ENCODE results near the gene C16orf86.

Gene C16orf86

GRCh38 chr16:67660564-67661028 lies 6.0 kb upstream of the C16orf86 start, which contains the start of gene PARD6A:
PARD6A (plus strand) TSS chr16:67660960; CDS start chr16:67661039, 79 bp downstream.
- peak within 1 kb of the TSS; percentile 90 for H3K27ac Mint-ChIP-seq
- ATAC-seq = peak; percentile 93
- H3K4me3 Mint-ChIP-seq = peak within 1 kb of the TSS; percentile 85
- H3K4me1 Mint-ChIP-seq = peaks cover 47% of the 10 kb centered on the region
- no peaks in the 10 kb centered on the region for H3K27me3 Mint-ChIP-seq
- H3K9me3 Mint-ChIP-seq = no peaks in the 10 kb centered on the region
- peaks cover 19% of the 10 kb centered on the region for H3K36me3 Mint-ChIP-seq

GRCh38 chr16:67661101-67661761 lies 5.4 kb upstream of the C16orf86 start:
- no peaks in the 10 kb centered on the region for H3K27me3 Mint-ChIP-seq
- H3K4me3 Mint-ChIP-seq = peak overlapping the region; percentile 85
- H3K36me3 Mint-ChIP-seq = peaks cover 16% of the 10 kb centered on the region
- ATAC-seq = no peak
- H3K4me1 Mint-ChIP-seq = peaks cover 46% of the 10 kb centered on the region
- no peaks in the 10 kb centered on the region for H3K9me3 Mint-ChIP-seq
- H3K27ac Mint-ChIP-seq = peak overlapping the region; percentile 90

GRCh38 chr16:67661886-67662652 lies 4.5 kb upstream of the C16orf86 start:
- peak overlapping the region; percentile 85 for H3K4me3 Mint-ChIP-seq
- peaks cover 55% of the 10 kb centered on the region for H3K4me1 Mint-ChIP-seq
- H3K9me3 Mint-ChIP-seq = no peaks in the 10 kb centered on the region
- no peak for ATAC-seq
- peaks cover 16% of the 10 kb centered on the region for H3K36me3 Mint-ChIP-seq
- peak overlapping the region; percentile 90 for H3K27ac Mint-ChIP-seq
- no peaks in the 10 kb centered on the region for H3K27me3 Mint-ChIP-seq

- no peaks in the 10 kb centered on the region for H3K9me3 Mint-ChIP-seq
- ATAC-seq = no peak
These were observed 4.0 kb upstream of the C16orf86 start for GRCh38 chr16:67662653-67663010.

GRCh38 chr16:67663151-67663876 lies 3.3 kb upstream of the C16orf86 start:
- H3K4me3 Mint-ChIP-seq = no peak overlapping the region
- no peak for ATAC-seq
- no peak overlapping the region for H3K27ac Mint-ChIP-seq
- no peaks in the 10 kb centered on the region for H3K9me3 Mint-ChIP-seq
- H3K36me3 Mint-ChIP-seq = peaks cover 16% of the 10 kb centered on the region
- H3K4me1 Mint-ChIP-seq = peaks cover 59% of the 10 kb centered on the region
- no peaks in the 10 kb centered on the region for H3K27me3 Mint-ChIP-seq

More at GRCh38 chr16:67662653-67663010, 4.0 kb upstream of the C16orf86 start:
- Mint-ChIP-seq H3K36me3 (peaks cover 16% of the 10 kb centered on the region), H3K4me3 (no peak overlapping the region), H3K4me1 (peaks cover 59% of the 10 kb centered on the region), H3K27ac (no peak overlapping the region), H3K27me3 (no peaks in the 10 kb centered on the region)

- no peak overlapping the region for H3K4me3 Mint-ChIP-seq
- peaks cover 59% of the 10 kb centered on the region for H3K4me1 Mint-ChIP-seq
- H3K36me3 Mint-ChIP-seq = peaks cover 16% of the 10 kb centered on the region
- ATAC-seq = no peak
- no peaks in the 10 kb centered on the region for H3K9me3 Mint-ChIP-seq
- no peak overlapping the region for H3K27ac Mint-ChIP-seq
- no peaks in the 10 kb centered on the region for H3K27me3 Mint-ChIP-seq
These were observed 2.8 kb upstream of the C16orf86 start for GRCh38 chr16:67663877-67664222.

GRCh38 chr16:67664258-67664657 lies 2.4 kb upstream of the C16orf86 start:
- no peak for ATAC-seq
- no peaks in the 10 kb centered on the region for H3K27me3 Mint-ChIP-seq
- H3K36me3 Mint-ChIP-seq = peaks cover 16% of the 10 kb centered on the region
- H3K4me3 Mint-ChIP-seq = no peak overlapping the region
- no peaks in the 10 kb centered on the region for H3K9me3 Mint-ChIP-seq
- H3K27ac Mint-ChIP-seq = no peak overlapping the region
- H3K4me1 Mint-ChIP-seq = peaks cover 59% of the 10 kb centered on the region

- peaks cover 13% of the 10 kb centered on the region for H3K36me3 Mint-ChIP-seq
- H3K4me3 Mint-ChIP-seq = no peak overlapping the region
- no peaks in the 10 kb centered on the region for H3K27me3 Mint-ChIP-seq
- ATAC-seq = no peak
- peaks cover 59% of the 10 kb centered on the region for H3K4me1 Mint-ChIP-seq
- no peak overlapping the region for H3K27ac Mint-ChIP-seq
- H3K9me3 Mint-ChIP-seq = no peaks in the 10 kb centered on the region
These were observed 1.7 kb upstream of the C16orf86 start for GRCh38 chr16:67664871-67665270.

GRCh38 chr16:67665598-67665997 lies 1.0 kb upstream of the C16orf86 start:
- Mint-ChIP-seq H3K4me1 (peaks cover 62% of the 10 kb centered on the region), H3K9me3 (no peaks in the 10 kb centered on the region), H3K27me3 (no peaks in the 10 kb centered on the region), H3K27ac (peak overlapping the region; percentile 92), H3K4me3 (peak overlapping the region; percentile 68), H3K36me3 (peaks cover 13% of the 10 kb centered on the region)
- no peak for ATAC-seq

GRCh38 chr16:67666032-67666551 lies 522 bp upstream of the C16orf86 start:
- H3K4me3 Mint-ChIP-seq = peak overlapping the region; percentile 88
- no peaks in the 10 kb centered on the region for H3K27me3 Mint-ChIP-seq
- H3K27ac Mint-ChIP-seq = peak overlapping the region; percentile 92
- peaks cover 13% of the 10 kb centered on the region for H3K36me3 Mint-ChIP-seq
- peak; percentile 1 for ATAC-seq
- peaks cover 59% of the 10 kb centered on the region for H3K4me1 Mint-ChIP-seq
- H3K9me3 Mint-ChIP-seq = no peaks in the 10 kb centered on the region

- H3K27me3 Mint-ChIP-seq = no peaks in the 10 kb centered on the region
- ATAC-seq = no peak
- peak overlapping the region; percentile 92 for H3K27ac Mint-ChIP-seq
- peaks cover 13% of the 10 kb centered on the region for H3K36me3 Mint-ChIP-seq
- peaks cover 55% of the 10 kb centered on the region for H3K4me1 Mint-ChIP-seq
- H3K4me3 Mint-ChIP-seq = peak overlapping the region; percentile 88
- H3K9me3 Mint-ChIP-seq = no peaks in the 10 kb centered on the region
These were observed 821 bp downstream of the C16orf86 start for GRCh38 chr16:67667453-67667816.

- Mint-ChIP-seq H3K4me1 (peaks cover 60% of the 10 kb centered on the region), H3K27me3 (no peaks in the 10 kb centered on the region), H3K9me3 (no peaks in the 10 kb centered on the region), H3K27ac (peak overlapping the region; percentile 92), H3K36me3 (peaks cover 13% of the 10 kb centered on the region), H3K4me3 (peak overlapping the region; percentile 88)
- ATAC-seq = peak; percentile 84
These were observed 1.3 kb downstream of the C16orf86 start for GRCh38 chr16:67667817-67668494.

- no peaks in the 10 kb centered on the region for H3K27me3 Mint-ChIP-seq
- H3K9me3 Mint-ChIP-seq = no peaks in the 10 kb centered on the region
- peaks cover 60% of the 10 kb centered on the region for H3K4me1 Mint-ChIP-seq
- peak overlapping the region; percentile 92 for H3K27ac Mint-ChIP-seq
- peaks cover 13% of the 10 kb centered on the region for H3K36me3 Mint-ChIP-seq
- peak; percentile 41 for ATAC-seq
- H3K4me3 Mint-ChIP-seq = peak overlapping the region; percentile 17
These were observed 2.0 kb downstream of the C16orf86 start for GRCh38 chr16:67668495-67669157.

- peaks cover 60% of the 10 kb centered on the region for H3K4me1 Mint-ChIP-seq
- no peak overlapping the region for H3K4me3 Mint-ChIP-seq
- no peak for ATAC-seq
- H3K27ac Mint-ChIP-seq = peak overlapping the region; percentile 92
- peaks cover 6% of the 10 kb centered on the region for H3K36me3 Mint-ChIP-seq
- no peaks in the 10 kb centered on the region for H3K9me3 Mint-ChIP-seq
- H3K27me3 Mint-ChIP-seq = no peaks in the 10 kb centered on the region
These were observed 3.0 kb downstream of the C16orf86 start for GRCh38 chr16:67669499-67670101.
